Spleen (tissue), 11 donors: ENCODE measurements around the gene PDZD8. TPM values are rescaled to one million over a fixed set of nuclear protein-coding genes. Genes with fewer than 3 reads are reported as not detected.

Source experiments
- DNase-seq: peaks from one replicate; pipeline ENCODE4 v3.0.0-alpha.2; 2020
- H3K27ac ChIP-seq, 8 donors: fragments of 200-600 bp; sonication (generic) in 7 of 8; 1 replicate in 4 of 8; 2 replicates in 4 of 8; pipeline versions ENCODE4 v1.5.0 to v1.8.0; 2016 to 2021; ENCODE audit warnings: inconsistent platforms in 4 of 8, mild to moderate bottlenecking in 4 of 8, moderate library complexity in 1 of 8
- H3K27me3 ChIP-seq, 7 donors: fragments of 200-600 bp; sonication (generic) in 6 of 7; replicated peaks in 1 of 7; 1 replicate in 4 of 7; 2 replicates in 3 of 7; pipeline versions ENCODE4 v1.5.0 to v1.8.0; 2016 to 2021; ENCODE audit warnings: inconsistent platforms in 3 of 7, mild to moderate bottlenecking in 1 of 7
- H3K36me3 ChIP-seq, 6 donors: fragments of 200-600 bp; sonication (generic) in 5 of 6; 1 replicate in 4 of 6; 2 replicates in 2 of 6; pipeline versions ENCODE4 v1.5.0 to v1.8.0; 2016 to 2021; ENCODE audit warnings: inconsistent platforms in 2 of 6
- H3K4me1 ChIP-seq, 6 donors: fragments of 200-600 bp; sonication (generic) in 5 of 6; 1 replicate in 3 of 6; 2 replicates in 3 of 6; pipeline versions ENCODE4 v1.5.0 to v1.8.0; 2016 to 2021; ENCODE audit warnings: inconsistent platforms in 3 of 6
- H3K4me3 ChIP-seq, 8 donors: fragments of 200-600 bp; sonication (generic) in 7 of 8; 1 replicate in 4 of 8; 2 replicates in 4 of 8; pipeline versions ENCODE4 v1.5.0 to v1.8.0; 2016 to 2021; ENCODE audit warnings: inconsistent platforms in 4 of 8, mild to moderate bottlenecking in 4 of 8, moderate library complexity in 2 of 8
- H3K9me3 ChIP-seq, 8 donors: fragments of 200-600 bp; sonication (generic) in 7 of 8; 1 replicate in 4 of 8; 2 replicates in 4 of 8; pipeline versions ENCODE4 v1.5.0 to v1.8.0; 2016 to 2021; ENCODE audit warnings: inconsistent platforms in 4 of 8
- POLR2A ChIP-seq, 3 donors: fragments of 450-650 bp; IDR thresholded peaks; one replicate each; pipeline ENCODE4 v1.5.1; 2017; ENCODE audit warnings: antibody characterized with exemption in 3 of 3, mild to moderate bottlenecking in 1 of 3
- POLR2AphosphoS5 ChIP-seq, 3 donors: sonication (generic); formaldehyde crosslinking; IDR thresholded peaks; one replicate each; pipeline ENCODE4 v1.5.1; 2017; ENCODE audit warnings: antibody characterized with exemption in 3 of 3
- WGBS, 5 donors: extraction: QIAGEN DNeasy Blood & Tissue Kit in 3 of 5; methylation state at CpG; one replicate each; pipeline versions ENCODE4 v1.1.5 to v1.1.7; 2013 to 2018; 5-methylcytosine and 5-hydroxymethylcytosine counted together
- intact Hi-C: fragments of 100-400 bp; cut with DNase I; formaldehyde crosslinking; loops from one replicate; pipeline ENCODE4 v1.15.0; 2023; ENCODE audit warnings: low total_unique reads
- polyA plus RNA-seq, 3 donors: library from polyadenylated mRNA; stranded (reverse); fragments of 200-250 nt; gene quantifications; one replicate each; pipeline ENCODE4 v1.2.1, GENCODE V29; 2013
- total RNA-seq, 7 donors: library from RNA; depleted of rRNA in 3 of 7; stranded (reverse); fragments of >200 nt in 3 of 7; fragmentation: NEBNext Ultra II Directional in 4 of 7; extraction: Animal tissue kit (Norgen Biotek cat#: 25700) in 4 of 7; gene quantifications; one replicate each; pipeline versions ENCODE4 v1.1.0 to v1.2.1, GENCODE V29; 2016 to 2021
- TF ChIP-seq, protein P1 (sequence below), 11 experiments: fragments of 200-600 bp in 7 of 11; fragments of 450-650 bp in 4 of 11; sonication (generic) in 4 of 11; IDR thresholded peaks in 8 of 11; conservative IDR thresholded peaks in 3 of 11; 1 replicate in 7 of 11; 2 replicates in 4 of 11; pipeline versions ENCODE4 v1.4.0 to v1.8.0; 2016 to 2021; ENCODE audit warnings: antibody characterized with exemption in 11 of 11, inconsistent platforms in 4 of 11, mild to moderate bottlenecking in 1 of 11
- donor health status: healthy with polysubstance abuse.
- donor health status: DM: no; HTN: no; CAD: no; lungs with moderate emphysema.
- donor health status: DM: no; HTN: no; CAD: no.
- donor health status: Bipolar disorder and iron deficiency.
- donor health status: healthy.
- donor health status: DM: no; HTN: no; CAD: no.
- donor health status: DM: yes; HTN: yes; CAD: no.

PDZD8 gene
- total and polyA plus RNA-seq, 10 donors, result 0.91 to 119 (median 26.5) TPM

DNA sequence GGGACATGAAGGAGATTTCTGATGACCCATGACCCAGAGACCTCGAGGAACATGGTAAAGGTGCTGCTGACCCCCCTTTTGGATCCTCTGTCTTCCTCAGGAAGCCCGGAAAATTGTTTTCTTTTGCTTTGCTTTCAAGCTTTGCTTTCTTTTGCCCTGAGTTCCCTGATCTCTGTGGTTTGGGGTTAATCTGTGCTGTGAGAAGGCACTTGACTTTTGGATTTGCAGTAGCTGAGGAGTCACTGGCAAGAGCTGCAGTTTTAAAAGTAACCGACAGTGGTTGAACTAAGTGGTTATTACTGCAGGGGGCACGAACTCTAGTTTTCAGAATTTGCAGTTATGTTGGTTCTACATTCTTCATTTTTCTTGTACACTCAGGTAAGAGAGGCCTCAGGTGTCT, 53.0 kb downstream of the PDZD8 start:
- peaks cover 0 to 18% (median 8%) of the 10 kb centered on the region in 6 donors for H3K4me1 ChIP-seq
- H3K9me3 ChIP-seq, result no peaks in the 10 kb centered on the region
- no peak for TF ChIP-seq POLR2AphosphoS5 (IDR thresholded peaks at IDR 0.05)
- no peak for TF ChIP-seq POLR2A (IDR thresholded peaks at IDR 0.05)
- TF ChIP-seq, protein P1, sequence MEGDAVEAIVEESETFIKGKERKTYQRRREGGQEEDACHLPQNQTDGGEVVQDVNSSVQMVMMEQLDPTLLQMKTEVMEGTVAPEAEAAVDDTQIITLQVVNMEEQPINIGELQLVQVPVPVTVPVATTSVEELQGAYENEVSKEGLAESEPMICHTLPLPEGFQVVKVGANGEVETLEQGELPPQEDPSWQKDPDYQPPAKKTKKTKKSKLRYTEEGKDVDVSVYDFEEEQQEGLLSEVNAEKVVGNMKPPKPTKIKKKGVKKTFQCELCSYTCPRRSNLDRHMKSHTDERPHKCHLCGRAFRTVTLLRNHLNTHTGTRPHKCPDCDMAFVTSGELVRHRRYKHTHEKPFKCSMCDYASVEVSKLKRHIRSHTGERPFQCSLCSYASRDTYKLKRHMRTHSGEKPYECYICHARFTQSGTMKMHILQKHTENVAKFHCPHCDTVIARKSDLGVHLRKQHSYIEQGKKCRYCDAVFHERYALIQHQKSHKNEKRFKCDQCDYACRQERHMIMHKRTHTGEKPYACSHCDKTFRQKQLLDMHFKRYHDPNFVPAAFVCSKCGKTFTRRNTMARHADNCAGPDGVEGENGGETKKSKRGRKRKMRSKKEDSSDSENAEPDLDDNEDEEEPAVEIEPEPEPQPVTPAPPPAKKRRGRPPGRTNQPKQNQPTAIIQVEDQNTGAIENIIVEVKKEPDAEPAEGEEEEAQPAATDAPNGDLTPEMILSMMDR (IDR thresholded peaks at IDR 0.05 in 8 of 11, conservative IDR thresholded peaks at IDR 0.05 in 3 of 11), result no peak
- H3K4me3 ChIP-seq, result no peak overlapping the region
- H3K27me3 ChIP-seq, result no peaks in the 10 kb centered on the region
- H3K36me3 ChIP-seq, result peaks cover 0 to 29% (median 5%) of the 10 kb centered on the region in 6 donors
- WGBS, 5 donors, result 40 to 59% (median 45%) methylated on average over 4 of the region's 4 CpGs
- no peak overlapping the region for H3K27ac ChIP-seq
- no peak for DNase-seq
- intact Hi-C loops, result no loop called here

DNA sequence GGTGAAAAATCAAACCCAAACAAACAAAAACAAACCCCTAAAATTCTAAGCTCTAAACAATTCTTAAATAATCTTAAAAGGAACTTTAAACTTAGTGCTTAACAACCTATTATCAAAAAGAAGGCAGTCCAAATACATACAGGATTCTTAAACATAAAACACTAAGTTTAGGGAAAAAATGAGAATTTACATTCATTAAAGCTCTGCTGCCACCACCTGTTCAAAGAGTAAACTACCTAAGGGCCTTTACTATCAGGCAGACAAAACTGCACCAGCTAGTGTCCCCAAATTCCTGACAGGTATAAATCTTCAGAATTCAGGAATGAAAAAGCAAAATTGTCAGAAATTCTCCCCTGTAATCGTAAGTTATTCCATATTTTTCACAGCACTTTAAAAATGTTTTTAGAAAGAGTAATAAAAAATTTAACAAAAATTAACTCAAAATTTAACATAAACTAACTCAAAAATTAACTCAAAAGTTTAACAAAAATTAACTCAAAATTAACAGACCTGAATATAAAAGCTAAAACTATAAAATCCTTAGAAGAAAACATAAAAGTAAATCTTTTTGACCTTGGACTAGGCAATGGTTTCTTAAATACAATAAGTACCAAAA, 55.1 kb downstream of the PDZD8 start:
- intact Hi-C loops, result no loop called here
- WGBS, 5 donors, result 66 to 92% (median 75%) methylated on average over 1 of the region's 1 CpG
- no peak for TF ChIP-seq POLR2A (IDR thresholded peaks at IDR 0.05)
- TF ChIP-seq, protein P1 (IDR thresholded peaks at IDR 0.05 in 8 of 11, conservative IDR thresholded peaks at IDR 0.05 in 3 of 11), result peak in 7 of 11 experiments; percentile 25 to 49 (median 43)

DNA sequence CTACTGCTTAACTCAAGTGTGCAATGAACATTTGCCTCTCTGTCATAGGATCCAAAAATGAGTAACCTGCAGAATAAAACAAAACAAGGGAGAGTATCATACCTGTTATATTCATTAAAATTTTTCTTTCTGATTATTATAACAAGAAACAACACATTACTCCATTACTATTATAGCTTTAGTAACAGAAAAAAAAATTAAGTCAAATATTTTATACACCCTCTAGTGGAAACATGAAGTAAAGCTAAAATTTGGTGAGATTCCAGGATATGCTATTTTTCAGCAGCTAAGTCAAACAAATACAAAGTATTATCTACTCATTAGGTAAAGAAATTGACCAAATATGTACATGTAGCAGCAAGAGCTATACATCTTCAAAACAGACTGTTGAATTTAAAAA, 56.3 kb downstream of the PDZD8 start:
- peaks cover 0 to 45% (median 8%) of the 10 kb centered on the region in 6 donors for H3K36me3 ChIP-seq
- TF ChIP-seq POLR2AphosphoS5 (IDR thresholded peaks at IDR 0.05), result no peak
- TF ChIP-seq, protein P1 (IDR thresholded peaks at IDR 0.05 in 8 of 11, conservative IDR thresholded peaks at IDR 0.05 in 3 of 11), result peak in 2 of 11 experiments; percentile 19 to 23
- no peak for TF ChIP-seq POLR2A (IDR thresholded peaks at IDR 0.05)
- no peak overlapping the region for H3K4me3 ChIP-seq
- peaks cover 0 to 16% (median 8%) of the 10 kb centered on the region in 6 donors for H3K4me1 ChIP-seq
- intact Hi-C loops, result loop anchor here (10.0 kb wide), 1 partner anchor 104 kb away; no protein-coding TSS in a partner anchor
- no peaks in the 10 kb centered on the region for H3K9me3 ChIP-seq
- no peak for DNase-seq
- H3K27me3 ChIP-seq, result no peaks in the 10 kb centered on the region
- H3K27ac ChIP-seq, result no peak overlapping the region

More for the DNA sequence above, 55.1 kb downstream of the PDZD8 start:
- H3K4me1 ChIP-seq, result peaks cover 0 to 16% (median 8%) of the 10 kb centered on the region in 6 donors
- no peaks in the 10 kb centered on the region for H3K27me3 ChIP-seq
- H3K9me3 ChIP-seq, result no peaks in the 10 kb centered on the region
- peaks cover 0 to 33% (median 8%) of the 10 kb centered on the region in 6 donors for H3K36me3 ChIP-seq
- DNase-seq, result no peak
- H3K4me3 ChIP-seq, result no peak overlapping the region
- H3K27ac ChIP-seq, result no peak overlapping the region

DNA sequence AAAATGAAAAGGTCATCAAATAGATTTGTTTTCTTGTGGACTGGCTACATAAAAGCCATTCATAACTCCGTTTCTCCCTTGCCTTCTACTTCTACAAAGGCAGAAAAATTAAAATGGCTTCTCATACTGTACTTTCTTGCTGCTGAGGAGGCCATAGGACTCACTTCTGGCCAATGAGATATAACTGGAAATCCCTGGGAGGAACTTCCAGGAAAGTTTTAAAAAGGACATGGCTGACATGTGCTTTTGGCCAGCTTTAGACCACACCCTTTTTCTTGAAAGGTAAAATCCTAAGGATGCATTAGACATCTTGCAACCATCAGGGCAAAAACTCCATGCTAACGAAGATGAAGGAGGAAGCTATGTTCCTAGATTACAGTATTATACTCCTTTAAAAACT, 58.5 kb downstream of the PDZD8 start:
- H3K9me3 ChIP-seq, result no peaks in the 10 kb centered on the region
- H3K36me3 ChIP-seq, result peaks cover 0 to 67% (median 8%) of the 10 kb centered on the region in 6 donors
- no peaks in the 10 kb centered on the region for H3K27me3 ChIP-seq
- intact Hi-C loops, result loop anchor here (10.0 kb wide), 1 partner anchor 102 kb away; no protein-coding TSS in a partner anchor
- TF ChIP-seq POLR2A (IDR thresholded peaks at IDR 0.05) (no peak), POLR2AphosphoS5 (IDR thresholded peaks at IDR 0.05) (no peak)
- TF ChIP-seq, protein P1 (IDR thresholded peaks at IDR 0.05 in 8 of 11, conservative IDR thresholded peaks at IDR 0.05 in 3 of 11), result no peak
- no peak overlapping the region for H3K4me3 ChIP-seq
- H3K27ac ChIP-seq, result no peak overlapping the region
- DNase-seq, result no peak
- WGBS, 5 donors, result 82 to 99% (median 97%) methylated on average over 2 of the region's 2 CpGs
- peaks cover 0 to 2% (median 0%) of the 10 kb centered on the region in 6 donors for H3K4me1 ChIP-seq
